Stimulated activated CD4-positive, alpha-beta T cell treated with anti-CD3 and anti-CD28 coated beads, Interleukin-4, amount 100 ng/mL, for 4 hours (primary cell): ENCODE measurements around the gene RUNX3.
A peak's percentile ranks its signal among the peaks of the same experiment; 100 is the strongest.

Experiments
- DNase-seq, 2 experiments: peaks; one replicate each; pipeline ENCODE4 v3.0.0-alpha.2; 2020

Gene RUNX3

DNA sequence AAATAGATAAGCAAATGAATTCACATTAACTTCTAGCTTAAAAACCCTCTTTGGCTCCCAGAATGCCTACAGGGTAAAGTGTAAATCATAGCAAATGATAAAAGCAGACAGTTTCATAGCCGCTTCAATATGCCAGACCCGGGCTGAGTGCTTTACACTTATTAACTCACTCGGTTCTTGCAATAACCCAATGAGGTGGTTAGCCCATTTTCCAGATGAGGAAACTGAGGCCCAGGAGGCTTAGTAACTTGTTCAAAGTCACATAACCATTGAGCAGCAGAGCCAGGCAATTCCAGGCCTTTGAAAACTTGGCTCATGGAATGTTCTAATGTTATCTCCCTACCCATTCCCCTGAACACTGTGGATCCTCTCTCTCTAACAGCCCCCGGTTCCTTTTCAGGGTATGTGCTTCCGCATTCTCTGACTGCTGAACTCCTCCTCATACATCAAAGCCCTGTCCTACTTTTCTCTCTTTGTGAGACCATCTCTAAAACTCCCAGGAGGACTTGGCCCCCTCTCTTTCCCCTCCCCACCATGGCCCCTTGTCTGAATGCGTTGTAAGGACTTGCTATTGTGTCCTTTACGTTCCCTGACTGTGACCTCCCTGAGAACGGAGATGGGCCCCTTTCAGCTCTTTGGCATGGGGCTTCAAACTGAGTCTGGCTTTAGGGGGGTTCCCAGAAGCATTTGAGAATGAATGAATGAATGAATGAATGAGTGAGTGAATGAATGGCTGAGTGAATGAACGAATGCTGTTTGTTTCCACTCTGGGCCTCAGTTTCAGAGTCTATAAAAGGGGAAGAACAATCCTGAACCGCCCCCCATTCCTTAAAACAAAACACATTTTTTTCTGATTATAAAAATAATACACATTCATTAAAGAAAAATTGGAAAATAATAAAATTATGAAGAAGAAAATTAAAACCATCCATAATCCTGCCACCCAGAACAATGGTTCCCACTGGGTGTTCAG, 15.6 kb upstream of the RUNX3 start:
- no peak for DNase-seq

DNA sequence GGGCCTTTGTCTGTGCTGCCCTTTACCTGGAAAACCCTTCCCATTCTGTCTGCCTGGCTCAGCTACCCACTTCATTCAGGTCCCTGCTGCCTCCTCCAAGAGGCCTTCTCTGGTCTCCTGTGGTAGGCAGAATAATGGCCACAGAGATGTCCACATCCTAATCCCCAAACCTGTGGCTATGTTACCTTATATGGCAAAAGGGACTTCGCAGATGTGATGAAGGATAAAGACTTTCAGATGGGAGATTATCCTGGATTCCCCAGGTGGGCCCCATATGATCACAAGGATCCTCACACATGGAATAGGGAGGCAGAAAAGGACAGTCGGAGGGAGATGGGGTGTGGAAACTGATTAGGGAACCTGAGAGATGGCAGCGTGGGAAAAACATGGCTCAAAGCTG, 14.2 kb upstream of the RUNX3 start:
- no peak for DNase-seq

DNA sequence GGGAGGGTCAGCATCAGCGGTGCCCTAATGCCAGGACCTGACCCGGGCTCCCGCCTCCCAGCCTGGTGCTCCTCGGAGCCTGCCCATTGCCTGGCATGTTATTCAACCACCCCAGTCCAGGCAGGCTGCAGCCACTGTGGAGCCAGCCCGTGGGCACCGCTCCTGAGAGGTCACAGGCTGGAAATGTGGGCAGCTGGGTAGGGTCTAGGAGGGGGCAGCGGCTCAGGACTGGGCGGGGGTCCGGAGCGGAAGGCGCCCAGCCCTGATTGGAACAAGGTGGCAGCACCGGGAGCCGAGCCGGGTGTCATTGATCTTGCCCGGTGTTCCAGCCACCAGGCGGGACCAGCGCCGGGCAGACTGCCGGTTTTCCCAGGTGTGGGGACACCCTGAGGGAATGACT, 12.7 kb upstream of the RUNX3 start:
- no peak for DNase-seq

DNA sequence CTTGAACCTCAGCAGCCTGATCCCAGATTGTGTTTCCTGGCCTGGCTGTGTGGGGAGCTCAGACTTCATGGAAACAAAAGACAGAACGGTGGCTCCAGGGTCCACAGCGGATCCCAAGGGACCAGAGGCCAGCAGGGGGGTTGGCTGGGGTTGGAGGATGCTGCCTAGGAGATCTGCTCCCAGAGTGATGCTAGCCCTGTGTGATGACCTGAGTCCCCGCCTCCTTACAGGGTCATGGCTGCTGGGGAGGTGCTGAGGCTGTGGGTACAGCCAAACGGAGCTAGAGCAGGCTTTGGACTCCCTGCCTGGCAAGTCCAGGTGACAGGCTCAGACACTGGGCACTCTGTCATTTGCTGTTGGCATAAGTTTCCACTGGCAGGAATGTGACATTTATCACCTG, 11.5 kb upstream of the RUNX3 start:
- DNase-seq, result no peak

DNA sequence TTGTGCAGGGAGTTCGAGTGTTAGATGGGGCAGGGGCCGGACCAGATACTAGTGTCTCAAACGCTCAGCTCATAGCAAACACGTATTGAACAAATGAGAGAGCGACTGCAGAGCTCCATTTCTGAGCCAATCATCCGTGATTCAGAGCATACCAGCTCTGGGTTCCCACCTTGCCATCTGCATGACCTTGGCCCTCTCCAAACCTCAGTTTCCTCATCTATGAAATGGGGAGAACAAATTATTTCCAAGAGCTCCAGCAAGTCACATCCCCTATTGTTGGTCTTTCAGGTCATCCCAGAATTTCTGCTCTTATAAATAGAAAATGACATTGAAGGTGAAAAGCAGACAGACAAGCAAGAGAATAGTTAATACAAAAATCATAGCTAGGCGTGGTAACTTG, 10.2 kb upstream of the RUNX3 start:
- DNase-seq, result no peak

DNA sequence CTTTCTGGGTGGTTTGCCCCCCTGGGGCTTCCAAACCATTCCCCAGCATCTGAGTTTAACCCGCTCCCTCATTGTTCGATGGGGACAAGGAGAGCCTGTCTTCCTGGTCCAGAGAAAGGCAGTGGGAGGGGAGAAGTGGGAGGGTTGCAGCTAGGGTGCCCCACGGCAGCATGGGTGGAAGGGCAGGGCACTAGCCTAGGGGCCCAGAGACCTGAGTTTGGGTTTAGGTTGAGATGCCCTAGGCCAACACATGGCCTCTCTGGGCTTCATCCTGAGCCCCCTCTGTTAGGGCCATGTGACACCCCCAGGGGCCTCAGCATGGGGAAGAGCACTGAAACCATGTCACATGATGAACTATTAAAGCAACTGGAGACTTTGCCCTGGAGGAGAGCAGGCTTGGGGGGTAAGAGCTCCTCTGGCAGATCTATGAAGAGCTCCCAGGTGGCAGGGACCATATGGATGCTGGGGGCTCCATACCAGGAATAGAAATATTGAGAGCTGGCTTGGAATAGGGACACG, 9.7 kb upstream of the RUNX3 start:
- no peak for DNase-seq

DNA sequence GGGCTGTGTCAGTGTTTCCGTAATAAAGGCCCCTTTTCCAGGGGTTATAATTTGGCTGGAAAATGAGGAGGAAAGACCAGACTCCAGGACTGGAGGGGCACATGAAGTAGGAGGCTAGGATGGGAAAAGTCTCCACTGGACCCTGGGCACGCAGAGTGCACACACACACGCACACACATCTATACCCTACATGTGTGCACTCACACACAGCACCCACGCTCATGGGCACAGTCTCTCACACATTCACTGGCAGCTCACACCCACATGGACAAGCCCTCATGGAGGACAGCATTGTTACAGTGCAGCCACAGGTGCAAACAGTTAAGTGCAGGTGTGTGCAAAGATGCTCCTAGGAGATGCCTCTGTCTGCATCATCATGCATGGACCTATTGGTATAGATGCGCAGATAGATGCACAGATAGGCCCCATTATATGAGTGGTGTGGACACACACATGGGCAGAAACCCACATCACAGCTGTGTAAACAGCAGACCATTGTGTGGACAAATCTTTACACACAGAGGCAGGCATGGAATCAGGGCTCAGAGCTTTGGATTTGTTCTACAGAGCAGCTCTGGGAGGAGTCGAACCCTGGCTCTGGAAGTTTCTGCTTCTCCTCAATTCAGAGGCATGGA, 9.1 kb upstream of the RUNX3 start:
- DNase-seq, result no peak

DNA sequence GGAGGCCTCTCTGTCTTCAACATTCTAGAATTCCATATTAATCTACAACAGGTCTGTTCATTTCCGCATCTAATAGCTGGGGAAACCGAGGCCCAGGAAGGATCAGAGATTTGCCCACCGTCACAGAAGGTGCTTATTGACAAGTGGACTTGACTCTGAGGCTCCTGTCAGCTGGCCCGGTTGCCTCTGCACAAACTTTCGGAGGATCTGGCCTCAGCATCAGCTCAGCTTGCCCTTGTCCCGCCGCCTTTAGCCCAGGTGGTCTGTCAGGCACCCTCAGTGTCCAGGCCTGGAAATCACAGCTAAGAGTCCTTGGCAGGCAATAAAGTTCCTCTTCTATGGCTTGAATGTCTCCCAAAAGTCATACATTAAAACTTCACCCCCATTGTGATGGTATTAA, 8.2 kb upstream of the RUNX3 start:
- no peak for DNase-seq

DNA sequence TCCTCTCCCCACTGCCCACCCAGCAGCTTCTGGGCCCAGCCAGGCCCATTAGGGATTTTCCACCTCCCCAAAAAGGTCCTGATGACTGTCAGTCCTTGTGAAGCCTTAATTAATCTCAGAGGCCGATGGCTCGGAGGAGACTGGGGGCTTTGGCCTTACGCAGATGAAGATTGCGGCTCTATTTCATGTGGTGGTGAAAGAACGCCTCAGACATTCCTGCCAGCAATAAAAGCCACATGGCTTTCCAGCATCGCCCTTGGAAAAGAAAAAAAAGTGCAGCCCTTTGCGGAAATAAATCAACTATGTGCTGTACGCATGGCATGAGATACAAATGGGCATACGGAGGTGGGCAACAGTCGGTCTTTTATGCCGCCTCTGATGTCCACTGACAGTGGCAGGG, 6.6 kb upstream of the RUNX3 start:
- no peak for DNase-seq

DNA sequence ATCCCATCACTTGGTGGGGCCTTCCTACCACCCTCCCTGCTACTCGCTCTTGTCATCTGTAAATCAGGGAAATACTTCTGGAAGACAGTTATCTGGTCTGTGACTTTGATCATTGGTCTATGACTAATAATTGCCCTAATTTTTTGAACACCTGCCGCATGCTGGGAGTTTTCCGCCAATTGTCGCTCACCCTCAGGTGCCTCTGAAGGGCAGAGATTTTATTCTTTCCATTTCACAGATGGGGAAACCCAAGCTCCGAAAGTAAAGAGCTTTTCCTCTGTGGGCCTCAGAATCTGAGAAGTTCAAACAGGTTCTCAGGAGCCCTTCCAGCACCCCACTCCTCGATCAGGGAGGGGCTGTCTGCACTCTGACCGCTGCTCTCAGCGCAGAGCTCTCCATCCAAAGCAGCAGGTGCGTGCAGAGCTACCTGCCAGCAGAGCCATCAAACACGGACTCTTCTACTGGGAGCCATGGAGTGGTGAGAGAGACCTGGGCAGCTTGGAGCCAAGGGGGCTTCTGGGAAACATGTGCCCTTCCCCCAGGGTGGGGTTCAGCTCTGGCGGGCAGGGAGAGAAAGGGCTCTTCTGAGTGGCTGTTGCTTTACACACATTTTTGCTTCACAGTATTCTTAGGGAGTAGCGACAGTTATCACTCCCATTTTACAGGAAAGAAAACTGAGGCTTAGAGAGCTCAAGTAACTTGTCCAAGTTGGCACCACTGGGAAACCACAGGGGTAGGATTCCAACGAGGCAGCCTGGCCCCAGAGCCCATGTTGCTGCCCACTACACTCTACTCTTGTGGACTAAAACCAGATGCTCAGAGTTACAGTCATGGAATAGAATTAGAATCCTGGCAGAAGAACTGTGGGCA, 5.8 kb upstream of the RUNX3 start:
- peak in 1 of 2 experiments; percentile 38 for DNase-seq

DNA sequence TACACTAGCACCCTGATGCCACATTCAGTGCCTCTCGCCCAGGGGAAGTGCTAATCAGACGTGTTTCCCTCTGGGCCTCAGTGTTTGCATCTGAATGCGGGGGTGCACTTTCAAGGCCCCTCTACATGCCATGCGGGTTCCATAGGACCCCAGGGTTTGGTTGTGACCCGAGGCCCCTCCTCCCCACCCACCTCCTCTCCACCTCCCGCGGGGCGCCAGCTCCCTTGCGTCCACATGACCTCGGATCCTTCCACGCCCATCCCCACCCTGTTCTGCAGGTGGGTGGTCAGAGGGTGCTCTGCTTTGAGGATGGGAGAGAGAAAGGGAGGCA, 5.1 kb upstream of the RUNX3 start:
- no peak for DNase-seq

DNA sequence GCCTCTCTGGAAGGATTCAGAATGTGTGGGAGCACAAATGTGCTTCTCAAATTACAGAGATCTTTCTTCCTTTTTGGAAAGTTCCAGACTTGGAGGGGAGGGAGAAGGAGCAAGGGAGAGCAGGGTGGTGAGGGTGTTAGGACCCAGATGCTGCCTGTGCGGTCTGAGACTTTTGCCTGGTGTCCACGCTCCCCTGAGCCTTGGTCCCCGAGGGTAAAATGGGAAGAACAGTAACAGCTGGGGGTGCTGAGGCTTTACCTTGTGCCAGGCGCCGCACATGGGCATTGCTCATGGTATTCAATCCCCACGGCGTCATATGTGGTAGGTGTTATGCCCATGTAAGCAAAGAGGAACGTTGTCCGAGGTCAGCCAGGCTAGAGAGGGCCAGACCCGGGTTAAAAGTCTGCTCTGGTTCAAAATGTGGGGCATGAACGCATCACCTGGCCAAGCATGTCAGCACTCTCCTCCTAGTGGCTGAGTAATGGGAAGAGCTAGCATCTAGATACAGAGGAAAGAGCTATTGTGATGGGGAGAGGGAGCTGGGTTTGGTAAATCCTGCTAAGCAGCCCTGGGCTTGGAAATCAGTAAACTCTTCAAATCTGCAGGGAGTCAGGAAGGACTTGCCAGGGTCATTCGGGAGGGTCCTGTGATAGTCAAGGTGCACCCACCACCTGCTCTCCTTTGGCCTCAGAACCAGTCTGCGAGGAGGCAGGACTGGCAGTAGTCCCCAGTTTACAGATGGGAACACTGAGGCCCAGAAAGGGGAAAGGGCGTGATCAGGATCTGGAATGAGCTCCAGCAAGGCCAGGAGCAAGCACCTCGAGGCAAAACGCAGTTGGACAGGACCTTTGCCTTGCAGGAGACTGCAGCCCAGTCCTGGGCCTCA, 4.5 kb upstream of the RUNX3 start:
- no peak for DNase-seq

DNA sequence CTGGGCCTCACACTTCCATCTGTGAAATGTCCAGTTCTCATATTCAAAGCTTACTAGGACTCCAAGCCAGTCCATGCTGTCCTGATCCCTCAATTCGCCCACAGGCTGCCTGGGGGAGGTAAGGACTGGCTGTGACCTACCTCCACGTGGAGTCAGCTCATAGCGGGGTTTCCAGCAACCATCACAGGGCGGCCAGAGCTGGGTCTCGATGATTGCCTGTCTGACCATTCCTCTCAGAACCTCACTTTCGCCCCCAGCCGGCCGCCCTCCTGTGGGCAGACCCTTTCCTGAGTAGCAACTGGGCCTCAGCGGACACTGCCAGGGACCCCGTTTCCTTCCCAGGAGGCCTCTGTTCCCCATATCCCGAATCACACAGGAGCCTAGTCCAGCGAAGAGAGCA, 3.4 kb upstream of the RUNX3 start:
- no peak for DNase-seq

DNA sequence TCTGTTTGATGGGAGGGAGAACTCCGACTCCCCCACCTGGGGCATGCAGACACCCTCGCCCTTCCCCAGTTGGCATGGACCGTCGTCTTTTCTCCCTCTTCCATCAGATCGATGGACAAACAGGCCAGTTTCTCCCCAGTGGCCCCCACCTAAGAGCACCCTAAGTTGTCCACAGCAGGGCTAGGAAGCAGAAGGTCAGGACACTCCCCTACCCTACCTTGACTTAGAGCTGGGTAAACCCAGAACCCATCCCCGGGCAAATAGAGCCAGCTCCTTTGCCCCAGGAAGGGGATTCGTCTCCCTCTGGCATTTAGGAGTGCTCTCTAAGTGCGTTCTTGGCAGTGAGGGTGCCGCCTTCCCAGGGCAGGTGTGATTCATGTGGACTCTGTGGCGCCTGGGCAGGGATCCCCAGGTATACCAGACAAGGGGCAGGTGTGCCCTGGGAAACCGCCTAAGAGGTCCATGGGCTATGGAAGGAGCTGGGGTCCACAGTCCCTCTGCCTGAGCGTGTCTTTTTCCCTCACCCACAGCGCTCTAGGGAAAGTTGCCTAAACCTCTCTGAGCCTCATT, 2.7 kb upstream of the RUNX3 start:
- DNase-seq, result no peak

DNA sequence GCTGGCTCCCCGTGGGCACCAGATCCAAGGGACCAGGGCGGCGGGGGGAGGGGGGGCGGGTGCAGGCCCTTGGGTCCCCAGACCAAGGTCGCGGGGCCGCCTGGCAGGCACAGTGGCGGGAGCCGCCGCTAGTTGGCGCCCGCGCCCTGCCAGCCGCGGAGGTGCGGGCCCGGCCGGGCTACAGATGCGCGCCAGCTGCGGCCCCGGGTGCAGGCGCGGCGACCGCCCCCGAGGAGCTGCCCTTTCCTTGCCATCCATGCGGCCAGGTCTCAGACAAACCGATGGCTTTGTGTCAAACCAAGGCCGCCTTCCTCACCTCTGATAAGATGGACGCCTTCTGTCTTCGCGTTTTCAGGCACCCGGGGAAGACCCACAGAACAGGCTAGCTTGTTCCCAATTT, 2.2 kb upstream of the RUNX3 start:
- DNase-seq, result peak; percentile 47 to 70

DNA sequence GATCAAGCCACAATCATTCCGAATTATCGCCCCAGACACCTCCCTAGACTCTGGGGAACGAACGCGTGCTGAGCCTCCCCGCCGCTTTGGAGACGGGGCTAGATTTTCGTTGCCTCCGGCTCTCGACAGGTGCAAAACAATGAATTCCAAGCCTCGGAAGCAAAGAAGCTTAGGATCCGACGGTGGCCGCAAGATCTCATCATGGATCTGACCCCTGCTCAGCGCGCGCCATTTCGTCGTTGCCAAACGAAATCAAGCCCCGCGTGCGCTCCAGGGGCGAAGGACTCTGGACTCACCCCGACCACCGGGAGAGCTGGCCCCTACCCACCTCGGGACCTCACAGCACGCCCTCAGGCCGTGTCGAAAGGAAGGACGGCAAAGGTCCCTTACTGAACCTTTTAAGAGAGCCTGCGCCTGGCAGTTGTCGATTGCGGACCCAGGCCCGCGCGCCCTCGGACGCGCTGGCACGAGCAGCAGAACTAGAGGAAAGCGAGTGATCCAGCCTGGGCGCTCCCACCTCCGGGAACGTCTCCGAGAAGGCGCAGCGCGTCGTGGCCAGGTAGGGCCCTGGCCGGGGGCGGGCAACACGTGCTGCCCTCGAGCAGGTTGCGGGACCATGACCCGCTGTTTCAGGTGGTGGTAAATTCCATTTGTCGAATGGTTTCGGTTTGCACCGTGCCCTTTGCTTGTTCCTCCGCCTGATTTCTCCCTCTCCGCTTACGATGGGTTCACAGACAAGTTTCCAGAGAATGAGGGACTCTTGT, 1.6 kb upstream of the RUNX3 start:
- DNase-seq, result no peak

DNA sequence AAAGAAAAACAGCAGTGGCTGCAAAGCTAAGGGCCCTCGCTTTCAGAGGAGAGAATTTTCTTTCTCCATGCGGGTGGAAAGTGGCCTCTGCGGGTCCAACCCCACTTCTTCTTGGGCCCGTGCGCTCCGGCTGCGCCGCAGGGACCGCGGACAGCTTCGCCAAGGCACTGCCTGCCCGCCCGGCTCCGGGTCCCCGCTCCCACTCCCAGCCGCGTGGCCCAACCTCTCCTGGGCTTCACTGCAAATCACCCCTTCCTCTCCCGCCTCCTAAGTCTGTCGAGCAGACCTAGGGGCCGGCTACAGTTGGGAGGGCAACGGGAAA, 1.0 kb upstream of the RUNX3 start:
- no peak for DNase-seq

DNA sequence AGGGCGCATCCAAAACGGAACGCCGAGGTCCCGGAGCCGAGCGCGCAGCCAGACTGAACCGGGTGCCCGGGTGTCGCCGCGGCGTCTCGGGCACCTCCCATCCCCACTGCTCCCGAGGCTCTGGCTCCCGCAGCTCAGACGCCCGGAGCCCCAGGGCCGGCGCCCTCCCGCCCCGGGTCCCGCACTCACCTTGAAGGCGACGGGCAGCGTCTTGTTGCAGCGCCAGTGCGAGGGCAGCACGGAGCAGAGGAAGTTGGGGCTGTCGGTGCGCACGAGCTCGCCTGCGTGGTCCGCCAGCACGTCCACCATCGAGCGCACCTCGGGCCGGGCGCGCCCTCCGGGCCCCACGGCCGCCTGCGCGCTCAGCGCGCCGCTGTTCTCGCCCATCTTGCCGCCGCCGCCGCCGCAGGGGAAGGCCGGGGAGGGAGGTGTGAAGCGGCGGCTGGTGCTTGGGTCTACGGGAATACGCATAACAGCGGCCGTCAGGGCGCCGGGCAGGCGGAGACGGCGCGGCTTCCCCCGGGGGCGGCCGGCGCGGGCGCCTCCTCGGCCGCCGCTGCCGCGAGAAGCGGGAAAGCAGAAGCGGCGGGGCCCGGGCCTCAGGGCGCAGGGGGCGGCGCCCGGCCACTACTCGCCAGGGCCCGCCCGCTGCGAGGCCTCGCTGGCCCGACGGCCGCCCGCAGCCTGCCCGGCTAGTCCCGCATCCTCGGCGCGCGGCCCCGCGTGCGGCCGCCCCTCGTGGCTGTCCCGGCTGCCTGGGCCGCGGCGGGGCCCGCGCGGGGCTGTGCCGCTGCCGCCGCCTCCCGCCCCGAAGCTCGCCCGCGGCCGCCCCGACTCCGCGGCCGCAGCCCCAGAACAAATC, 447 bp downstream of the RUNX3 start:
- peak; percentile 31 to 53 for DNase-seq

DNA sequence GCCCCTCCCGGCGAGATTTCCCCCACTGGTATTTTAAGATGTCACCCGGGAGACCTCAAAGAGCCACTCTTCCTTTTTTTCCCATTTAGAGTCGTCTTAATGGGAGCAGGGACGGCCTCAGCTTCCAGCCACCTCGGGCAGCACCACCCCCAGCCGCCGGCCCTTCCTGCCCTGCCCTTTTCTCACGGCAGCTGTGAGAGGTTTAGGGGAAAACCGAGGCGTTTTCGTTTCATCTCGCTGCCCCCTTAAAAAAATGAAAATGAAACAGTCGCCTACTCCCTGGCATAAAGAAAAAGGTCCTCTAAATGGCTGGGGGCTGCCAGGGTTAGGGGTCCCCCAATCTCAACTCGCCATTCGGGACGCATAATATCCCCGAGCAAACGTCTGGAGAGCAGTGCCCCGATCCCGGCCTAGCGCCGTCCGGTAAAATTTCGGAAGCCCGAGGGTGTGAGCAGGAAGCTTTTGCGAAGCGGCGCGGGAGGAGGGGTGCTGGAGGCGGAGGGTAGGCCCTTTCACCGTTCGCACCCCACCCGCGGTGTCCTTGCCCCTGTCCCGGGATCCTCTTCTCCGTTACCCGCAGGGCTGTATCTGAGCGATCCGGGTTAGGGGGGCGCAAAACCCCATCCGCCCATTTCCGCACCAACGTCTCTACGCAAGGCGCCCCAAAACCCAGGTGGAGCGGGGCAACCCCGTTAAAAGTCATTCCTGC, 1.2 kb downstream of the RUNX3 start:
- DNase-seq, result peak; percentile 54 to 57
